HCT116 (cell line): ENCODE measurements around the gene FAM170B. TPM values are rescaled to one million over a fixed set of nuclear protein-coding genes. Genes with fewer than 3 reads are reported as not detected.

ENCODE experiments used
- ATAC-seq: fragments of 200-7000 bp; cut with Tn5 transposase; 2 replicates; pipeline ENCODE4 v1.9.1; 2020; ENCODE audit warnings: mild to moderate bottlenecking, moderate library complexity
- BruUV-seq: library from RNA; stranded (reverse); fragments of 400-500 nt; replicated peaks from 2 replicates; lab custom pipeline; 2021; lab: Mats Ljungman, UMichigan
- CTCF ChIA-PET: fragments of 300-600 bp; sonication (Branson Sonifier 250); formaldehyde crosslinking; loops from one replicate; lab custom pipeline; 2021; ENCODE audit warnings: antibody characterized with exemption; lab: Charles Lee
- POLR2A ChIA-PET: fragments of 300-600, 350-600 bp; sonication (Branson Sonifier 250); formaldehyde crosslinking; loops from one replicate; lab custom pipeline; 2021; ENCODE audit warnings: antibody characterized with exemption; lab: Charles Lee
- RAD21 ChIA-PET, 2 experiments: fragments of 300-600 bp; sonication (Branson Sonifier 250); formaldehyde crosslinking; loops; one replicate each; lab custom pipeline; 2023; ENCODE audit warnings: low total read pairs in 2 of 2; ENCODE audit not compliant: uncharacterized antibody in 2 of 2, unreplicated experiment in 2 of 2, low non-redundant PET in 1 of 2; lab: Charles Lee
- DNase-seq: peaks from one replicate; pipeline ENCODE4 v3.0.0-alpha.2; 2010; ENCODE audit warnings: low read depth, low spot score
- H2AFZ ChIP-seq: fragments of 200-600 bp; shearing (Covaris generic), sonication (generic); 2 replicates; pipeline ENCODE4 v1.6.1; 2017; ENCODE audit warnings: low read depth, mixed run types, mixed read lengths, antibody characterized with exemption, low read length; ENCODE audit not compliant: poor library complexity, severe bottlenecking
- H3K27ac ChIP-seq: 2 replicates; pipeline ENCODE4 v1.5.1; 2012; ENCODE audit warnings: low read depth, low read length
- H3K27me3 ChIP-seq: fragments of 200-600 bp; sonication (generic); 2 replicates; pipeline ENCODE4 v1.6.1; 2016; ENCODE audit warnings: mixed run types, low read length, mixed read lengths; ENCODE audit not compliant: insufficient read depth
- H3K36me3 ChIP-seq, 2 experiments: fragments of 200-500 bp in 1 of 2; fragments of 200-600 bp in 1 of 2; sonication (Bioruptor generic) in 1 of 2; sonication (generic) in 1 of 2; 2 replicates each; pipeline versions ENCODE4 v1.5.1 to v1.6.1; 2014 to 2016; ENCODE audit warnings: low read length in 2 of 2, inconsistent platforms in 1 of 2, mixed read lengths in 1 of 2, mixed run types in 1 of 2; ENCODE audit not compliant: insufficient read depth in 2 of 2, control insufficient read depth in 1 of 2
- H3K4me1 ChIP-seq, 2 experiments: fragments of 200-600 bp in 1 of 2; sonication (generic) in 1 of 2; 2 replicates each; pipeline versions ENCODE4 v1.5.1 to v1.6.1; 2012 to 2017; ENCODE audit warnings: low read length in 2 of 2, inconsistent platforms in 1 of 2, mild to moderate bottlenecking in 1 of 2, mixed read lengths in 1 of 2, mixed run types in 1 of 2, moderate library complexity in 1 of 2; ENCODE audit not compliant: insufficient read depth in 2 of 2, control insufficient read depth in 1 of 2
- H3K4me2 ChIP-seq: fragments of 200-600 bp; sonication (generic); 2 replicates; pipeline ENCODE4 v1.6.1; 2017; ENCODE audit warnings: mixed run types, low read length, mixed read lengths
- H3K4me3 ChIP-seq, 2 experiments: fragments of 200-600 bp in 1 of 2; sonication (generic) in 1 of 2; replicated peaks in 1 of 2; 2 replicates each; pipeline ENCODE4 v1.5.1; 2011 to 2016; ENCODE audit warnings: low read length in 2 of 2, control low read depth in 1 of 2, low read depth in 1 of 2, mild to moderate bottlenecking in 1 of 2, mixed read lengths in 1 of 2, mixed run types in 1 of 2
- H3K79me2 ChIP-seq: fragments of 200-600 bp; sonication (generic); 2 replicates; pipeline ENCODE4 v1.6.1; 2017; ENCODE audit warnings: mild to moderate bottlenecking, mixed run types, low read length, moderate library complexity, mixed read lengths; ENCODE audit not compliant: insufficient read depth
- H3K9ac ChIP-seq: fragments of 200-600 bp; sonication (generic); 2 replicates; pipeline ENCODE4 v1.6.1; 2016; ENCODE audit warnings: low read length, mixed read lengths
- H3K9me2 ChIP-seq: fragments of 200-600 bp; sonication (generic), shearing (Covaris generic); 2 replicates; pipeline ENCODE4 v1.6.1; 2017; ENCODE audit warnings: mixed run types, mild to moderate bottlenecking, moderate library complexity; ENCODE audit not compliant: insufficient read depth
- H3K9me3 ChIP-seq, 2 experiments: fragments of 200-500 bp in 1 of 2; fragments of 200-600 bp in 1 of 2; sonication (Bioruptor generic) in 1 of 2; sonication (generic) in 1 of 2; 2 replicates each; pipeline ENCODE4 v1.6.1; 2014 to 2017; ENCODE audit warnings: low read length in 2 of 2, mixed read lengths in 2 of 2, inconsistent platforms in 1 of 2, low read depth in 1 of 2, mild to moderate bottlenecking in 1 of 2, mixed run types in 1 of 2, moderate library complexity in 1 of 2; ENCODE audit not compliant: control insufficient read depth in 1 of 2, insufficient read depth in 1 of 2
- H4K20me1 ChIP-seq: fragments of 200-600 bp; sonication (generic), shearing (Covaris generic); 2 replicates; pipeline ENCODE4 v1.6.1; 2017; ENCODE audit warnings: mixed run types, mild to moderate bottlenecking, moderate library complexity; ENCODE audit not compliant: insufficient read depth
- CEBPB ChIP-seq: IDR thresholded peaks from 2 replicates; pipeline ENCODE4 v1.6.1; 2012; ENCODE audit warnings: low read depth
- ELF1 ChIP-seq: IDR thresholded peaks from 2 replicates; pipeline ENCODE4 v1.6.1; 2012; ENCODE audit warnings: low read depth, borderline replicate concordance
- EZH2 ChIP-seq: fragments of 200-600 bp; sonication (generic); IDR thresholded peaks from 2 replicates; pipeline ENCODE4 v1.6.1; 2017; ENCODE audit warnings: antibody characterized with exemption, mixed run types
- EZH2phosphoT487 ChIP-seq: fragments of 200-600 bp; IDR thresholded peaks from 2 replicates; pipeline ENCODE4 v1.6.1; 2018; ENCODE audit warnings: antibody characterized with exemption, borderline replicate concordance
- FOSL1 ChIP-seq: IDR thresholded peaks from 2 replicates; pipeline ENCODE4 v1.6.1; 2012; ENCODE audit warnings: low read depth
- POLR2A ChIP-seq: IDR thresholded peaks from 2 replicates; pipeline ENCODE4 v1.7.0; 2011; ENCODE audit warnings: borderline replicate concordance; ENCODE audit not compliant: insufficient read depth, insufficient read length; ENCODE audit errors: extremely low read depth
- RAD21 ChIP-seq: IDR thresholded peaks from 2 replicates; pipeline ENCODE4 v1.6.1; 2012; ENCODE audit warnings: low read depth, mild to moderate bottlenecking
- SP1 ChIP-seq: IDR thresholded peaks from 2 replicates; pipeline ENCODE4 v1.6.1; 2012; ENCODE audit warnings: low read depth
- TCF7L2 ChIP-seq: IDR thresholded peaks from 2 replicates; pipeline ENCODE4 v1.7.0; 2011; ENCODE audit warnings: borderline replicate concordance, inconsistent platforms; ENCODE audit not compliant: insufficient read depth, insufficient read length; ENCODE audit errors: extremely low read depth
- intact Hi-C: fragments of 100-400 bp; cut with micrococcal nuclease; formaldehyde crosslinking; loops from 2 replicates; pipeline ENCODE4 v1.10.0; 2022
- total RNA-seq: library from RNA; stranded (reverse); gene quantifications from one replicate; pipeline ENCODE4 v1.2.1, GENCODE V29; 2021; ENCODE audit not compliant: unreplicated experiment
- TF ChIP-seq, protein P1 (sequence below): IDR thresholded peaks from 2 replicates; pipeline ENCODE4 v1.6.1; 2012
- TF ChIP-seq, protein P2 (sequence below), 3 experiments: fragments of 200-600 bp in 1 of 3; sonication (generic) in 1 of 3; IDR thresholded peaks in 2 of 3; conservative IDR thresholded peaks in 1 of 3; 2 replicates each; pipeline ENCODE4 v1.5.1; 2012 to 2017; ENCODE audit warnings: low read depth in 2 of 3, low read length in 2 of 3, antibody characterized with exemption in 1 of 3, borderline replicate concordance in 1 of 3, control low read depth in 1 of 3, mild to moderate bottlenecking in 1 of 3, mixed read lengths in 1 of 3, mixed run types in 1 of 3, moderate library complexity in 1 of 3; ENCODE audit not compliant: insufficient read depth in 1 of 3
- TF ChIP-seq, protein P3 (sequence below): IDR thresholded peaks from 2 replicates; pipeline ENCODE4 v1.6.1; 2012; ENCODE audit warnings: low read depth

The FAM170B gene
- total RNA-seq, 1 experiment from 2014 or later = not detected

DNA sequence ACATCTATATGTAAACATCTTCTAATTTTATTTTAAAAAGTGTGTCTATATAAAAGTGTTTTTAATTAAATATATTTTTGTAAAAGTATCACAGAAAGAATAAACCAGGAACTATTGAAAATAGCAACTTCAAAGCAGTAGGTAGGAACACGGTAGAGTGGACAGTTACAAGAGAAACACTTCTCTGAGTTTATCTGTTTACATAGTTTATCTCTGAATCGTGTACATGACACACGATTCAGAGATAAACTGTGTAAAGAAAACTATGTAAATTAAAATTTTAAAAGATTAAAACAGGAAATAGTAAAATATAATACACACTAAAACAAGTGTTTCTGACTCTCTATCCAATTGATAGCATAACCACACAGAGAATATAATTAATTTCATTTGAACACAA is 25.1 kb upstream of the FAM170B start:
- peaks cover 70% of the 10 kb centered on the region for H3K27me3 ChIP-seq
- no peaks in the 10 kb centered on the region for H3K4me1 ChIP-seq
- ChIA-PET CTCF (no interaction called here), POLR2A (no interaction called here), RAD21 (no interaction called here)
- TF ChIP-seq EZH2 (no peak), ELF1 (no peak), SP1 (no peak), RAD21 (no peak), EZH2phosphoT487 (no peak), CEBPB (no peak), TCF7L2 (no peak), POLR2A (no peak), FOSL1 (no peak)
- TF ChIP-seq, protein P1, sequence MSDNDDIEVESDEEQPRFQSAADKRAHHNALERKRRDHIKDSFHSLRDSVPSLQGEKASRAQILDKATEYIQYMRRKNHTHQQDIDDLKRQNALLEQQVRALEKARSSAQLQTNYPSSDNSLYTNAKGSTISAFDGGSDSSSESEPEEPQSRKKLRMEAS = no peak
- TF ChIP-seq, protein P2, sequence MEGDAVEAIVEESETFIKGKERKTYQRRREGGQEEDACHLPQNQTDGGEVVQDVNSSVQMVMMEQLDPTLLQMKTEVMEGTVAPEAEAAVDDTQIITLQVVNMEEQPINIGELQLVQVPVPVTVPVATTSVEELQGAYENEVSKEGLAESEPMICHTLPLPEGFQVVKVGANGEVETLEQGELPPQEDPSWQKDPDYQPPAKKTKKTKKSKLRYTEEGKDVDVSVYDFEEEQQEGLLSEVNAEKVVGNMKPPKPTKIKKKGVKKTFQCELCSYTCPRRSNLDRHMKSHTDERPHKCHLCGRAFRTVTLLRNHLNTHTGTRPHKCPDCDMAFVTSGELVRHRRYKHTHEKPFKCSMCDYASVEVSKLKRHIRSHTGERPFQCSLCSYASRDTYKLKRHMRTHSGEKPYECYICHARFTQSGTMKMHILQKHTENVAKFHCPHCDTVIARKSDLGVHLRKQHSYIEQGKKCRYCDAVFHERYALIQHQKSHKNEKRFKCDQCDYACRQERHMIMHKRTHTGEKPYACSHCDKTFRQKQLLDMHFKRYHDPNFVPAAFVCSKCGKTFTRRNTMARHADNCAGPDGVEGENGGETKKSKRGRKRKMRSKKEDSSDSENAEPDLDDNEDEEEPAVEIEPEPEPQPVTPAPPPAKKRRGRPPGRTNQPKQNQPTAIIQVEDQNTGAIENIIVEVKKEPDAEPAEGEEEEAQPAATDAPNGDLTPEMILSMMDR (IDR thresholded peaks at IDR 0.05 in 2 of 3, conservative IDR thresholded peaks at IDR 0.05 in 1 of 3; ENCODE audit: borderline replicate concordance in 1 of 3, insufficient read depth in 1 of 3, low read depth in 2 of 3, low read length in 2 of 3) = no peak
- TF ChIP-seq, protein P3, sequence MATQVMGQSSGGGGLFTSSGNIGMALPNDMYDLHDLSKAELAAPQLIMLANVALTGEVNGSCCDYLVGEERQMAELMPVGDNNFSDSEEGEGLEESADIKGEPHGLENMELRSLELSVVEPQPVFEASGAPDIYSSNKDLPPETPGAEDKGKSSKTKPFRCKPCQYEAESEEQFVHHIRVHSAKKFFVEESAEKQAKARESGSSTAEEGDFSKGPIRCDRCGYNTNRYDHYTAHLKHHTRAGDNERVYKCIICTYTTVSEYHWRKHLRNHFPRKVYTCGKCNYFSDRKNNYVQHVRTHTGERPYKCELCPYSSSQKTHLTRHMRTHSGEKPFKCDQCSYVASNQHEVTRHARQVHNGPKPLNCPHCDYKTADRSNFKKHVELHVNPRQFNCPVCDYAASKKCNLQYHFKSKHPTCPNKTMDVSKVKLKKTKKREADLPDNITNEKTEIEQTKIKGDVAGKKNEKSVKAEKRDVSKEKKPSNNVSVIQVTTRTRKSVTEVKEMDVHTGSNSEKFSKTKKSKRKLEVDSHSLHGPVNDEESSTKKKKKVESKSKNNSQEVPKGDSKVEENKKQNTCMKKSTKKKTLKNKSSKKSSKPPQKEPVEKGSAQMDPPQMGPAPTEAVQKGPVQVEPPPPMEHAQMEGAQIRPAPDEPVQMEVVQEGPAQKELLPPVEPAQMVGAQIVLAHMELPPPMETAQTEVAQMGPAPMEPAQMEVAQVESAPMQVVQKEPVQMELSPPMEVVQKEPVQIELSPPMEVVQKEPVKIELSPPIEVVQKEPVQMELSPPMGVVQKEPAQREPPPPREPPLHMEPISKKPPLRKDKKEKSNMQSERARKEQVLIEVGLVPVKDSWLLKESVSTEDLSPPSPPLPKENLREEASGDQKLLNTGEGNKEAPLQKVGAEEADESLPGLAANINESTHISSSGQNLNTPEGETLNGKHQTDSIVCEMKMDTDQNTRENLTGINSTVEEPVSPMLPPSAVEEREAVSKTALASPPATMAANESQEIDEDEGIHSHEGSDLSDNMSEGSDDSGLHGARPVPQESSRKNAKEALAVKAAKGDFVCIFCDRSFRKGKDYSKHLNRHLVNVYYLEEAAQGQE = no peak
- no peaks in the 10 kb centered on the region for H3K9me2 ChIP-seq
- BruUV-seq = no TSS peak
- H3K9me3 ChIP-seq = no peaks in the 10 kb centered on the region
- no peak overlapping the region for H2AFZ ChIP-seq
- H3K4me2 ChIP-seq = no peak overlapping the region
- H3K79me2 ChIP-seq = no peaks in the 10 kb centered on the region
- H3K36me3 ChIP-seq = no peaks in the 10 kb centered on the region
- no peak overlapping the region for H3K9ac ChIP-seq
- H4K20me1 ChIP-seq = no peaks in the 10 kb centered on the region; the same call in 1 of the 2 replicates
- ATAC-seq (no peak), DNase-seq (no peak)
- H3K27ac ChIP-seq = no peak overlapping the region
- no peak overlapping the region for H3K4me3 ChIP-seq
- intact Hi-C loops = no loop called here
